Measurements from ENCODE around the gene PRKCH. TPM values are rescaled to one million over a fixed set of nuclear protein-coding genes. Genes with fewer than 3 reads are reported as not detected.

Gene PRKCH
- polyA plus RNA-seq, 1 donor from 2014 or later: 2.0 TPM

GRCh38 chr14:61438860-61439765 lies 117.7 kb downstream of the PRKCH start:
- Histone ChIP-seq H3K4me2 (ENCODE audit: low read length) (no peak overlapping the region), H3K9me3 (ENCODE audit: low read length) (no peaks in the 10 kb centered on the region), H3F3A (ENCODE audit: insufficient read depth, low read length, poor library complexity, severe bottlenecking) (no peaks in the 10 kb centered on the region), H3K27me3 (ENCODE audit: insufficient read depth, low read depth, low read length) (no peaks in the 10 kb centered on the region), H3K9me2 (ENCODE audit: insufficient read depth, low read length) (no peaks in the 10 kb centered on the region), H4K20me1 (ENCODE audit: insufficient read depth) (no peaks in the 10 kb centered on the region), H3K36me3 (ENCODE audit: insufficient read depth, low read length) (no peaks in the 10 kb centered on the region), H2AFZ (ENCODE audit: low read depth, low read length) (no peak overlapping the region), H3K4me3 (ENCODE audit: low read length) (no peak overlapping the region), H3K9ac (ENCODE audit: low read length) (no peak overlapping the region), H3K79me2 (replicated peaks; ENCODE audit: insufficient read depth, low read length) (no peaks in the 10 kb centered on the region), H3K27ac (ENCODE audit: low read length) (no peak overlapping the region)
- TF ChIP-seq EZH2 (IDR thresholded peaks at IDR 0.05; ENCODE audit: borderline replicate concordance, insufficient read depth, low read length, poor library complexity, severe bottlenecking) (no peak), REST (IDR thresholded peaks at IDR 0.05; ENCODE audit: borderline replicate concordance) (no peak), RAD21 (conservative IDR thresholded peaks at IDR 0.05) (no peak), TAF1 (IDR thresholded peaks at IDR 0.05; ENCODE audit: low read depth) (no peak), SMC3 (conservative IDR thresholded peaks at IDR 0.05; ENCODE audit: poor library complexity) (no peak), POLR2AphosphoS5 (IDR thresholded peaks at IDR 0.05) (no peak), MXI1 (conservative IDR thresholded peaks at IDR 0.05; ENCODE audit: poor library complexity, severe bottlenecking) (no peak), EP300 (conservative IDR thresholded peaks at IDR 0.05; ENCODE audit: poor library complexity, severe bottlenecking) (no peak)
- TF ChIP-seq, protein P1, sequence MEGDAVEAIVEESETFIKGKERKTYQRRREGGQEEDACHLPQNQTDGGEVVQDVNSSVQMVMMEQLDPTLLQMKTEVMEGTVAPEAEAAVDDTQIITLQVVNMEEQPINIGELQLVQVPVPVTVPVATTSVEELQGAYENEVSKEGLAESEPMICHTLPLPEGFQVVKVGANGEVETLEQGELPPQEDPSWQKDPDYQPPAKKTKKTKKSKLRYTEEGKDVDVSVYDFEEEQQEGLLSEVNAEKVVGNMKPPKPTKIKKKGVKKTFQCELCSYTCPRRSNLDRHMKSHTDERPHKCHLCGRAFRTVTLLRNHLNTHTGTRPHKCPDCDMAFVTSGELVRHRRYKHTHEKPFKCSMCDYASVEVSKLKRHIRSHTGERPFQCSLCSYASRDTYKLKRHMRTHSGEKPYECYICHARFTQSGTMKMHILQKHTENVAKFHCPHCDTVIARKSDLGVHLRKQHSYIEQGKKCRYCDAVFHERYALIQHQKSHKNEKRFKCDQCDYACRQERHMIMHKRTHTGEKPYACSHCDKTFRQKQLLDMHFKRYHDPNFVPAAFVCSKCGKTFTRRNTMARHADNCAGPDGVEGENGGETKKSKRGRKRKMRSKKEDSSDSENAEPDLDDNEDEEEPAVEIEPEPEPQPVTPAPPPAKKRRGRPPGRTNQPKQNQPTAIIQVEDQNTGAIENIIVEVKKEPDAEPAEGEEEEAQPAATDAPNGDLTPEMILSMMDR (IDR thresholded peaks at IDR 0.05; ENCODE audit: poor library complexity, severe bottlenecking): no peak

GRCh38 chr14:61439779-61440418 lies 118.5 kb downstream of the PRKCH start:
- no peaks in the 10 kb centered on the region for H3K27me3 ChIP-seq (ENCODE audit: insufficient read depth, low read depth, low read length)
- no peak overlapping the region for H3K4me3 ChIP-seq (ENCODE audit: low read length)
- no peaks in the 10 kb centered on the region for H4K20me1 ChIP-seq (ENCODE audit: insufficient read depth)
- H3K9me3 ChIP-seq (ENCODE audit: low read length): no peaks in the 10 kb centered on the region
- H3K9ac ChIP-seq (ENCODE audit: low read length): no peak overlapping the region
- TF ChIP-seq POLR2AphosphoS5 (IDR thresholded peaks at IDR 0.05): no peak
- TF ChIP-seq EZH2 (IDR thresholded peaks at IDR 0.05; ENCODE audit: borderline replicate concordance, insufficient read depth, low read length, poor library complexity, severe bottlenecking): no peak
- TF ChIP-seq TAF1 (IDR thresholded peaks at IDR 0.05; ENCODE audit: low read depth): no peak
- TF ChIP-seq, protein P1 (IDR thresholded peaks at IDR 0.05; ENCODE audit: poor library complexity, severe bottlenecking): no peak
- no peaks in the 10 kb centered on the region for H3F3A ChIP-seq (ENCODE audit: insufficient read depth, low read length, poor library complexity, severe bottlenecking)
- no peaks in the 10 kb centered on the region for H3K79me2 ChIP-seq (replicated peaks; ENCODE audit: insufficient read depth, low read length)
- H3K4me2 ChIP-seq (ENCODE audit: low read length): no peak overlapping the region
- H2AFZ ChIP-seq (ENCODE audit: low read depth, low read length): no peak overlapping the region
- no peak overlapping the region for H3K27ac ChIP-seq (ENCODE audit: low read length)
- no peaks in the 10 kb centered on the region for H3K9me2 ChIP-seq (ENCODE audit: insufficient read depth, low read length)
- no peaks in the 10 kb centered on the region for H3K36me3 ChIP-seq (ENCODE audit: insufficient read depth, low read length)
